Measurements from ENCODE around the gene CLP1.
"Not testable (repeated sequence)": the region's sequence is repeated elsewhere in the genome, so short reads cannot be mapped to it uniquely, and the experiment has no call there.

Gene CLP1

DNA sequence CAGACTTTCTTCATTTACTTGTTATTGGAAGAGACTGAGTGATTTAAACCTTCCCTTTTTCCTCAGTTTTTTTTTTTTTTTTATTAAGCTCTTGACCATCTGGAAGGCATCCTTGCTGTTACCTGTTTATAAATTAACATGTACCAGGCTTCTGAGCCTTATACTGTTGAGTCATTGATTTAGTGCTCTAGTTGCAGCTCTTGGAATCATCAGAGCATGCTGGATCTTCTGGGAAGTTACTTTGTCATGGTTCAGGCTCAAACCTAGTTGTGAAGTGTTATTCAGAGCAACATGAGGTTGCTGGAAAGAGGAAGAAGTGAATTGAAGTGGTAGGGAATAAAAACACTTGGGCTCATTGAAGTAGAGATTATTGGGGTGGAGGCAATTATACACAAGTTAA lies 16.7 kb downstream of the CLP1 start:
- H3K4me3 ChIP-seq (ENCODE audit: low read length), result no peak overlapping the region
- DNase-seq (ENCODE audit: low read depth), result peak; percentile 27
- TF ChIP-seq, protein P1, sequence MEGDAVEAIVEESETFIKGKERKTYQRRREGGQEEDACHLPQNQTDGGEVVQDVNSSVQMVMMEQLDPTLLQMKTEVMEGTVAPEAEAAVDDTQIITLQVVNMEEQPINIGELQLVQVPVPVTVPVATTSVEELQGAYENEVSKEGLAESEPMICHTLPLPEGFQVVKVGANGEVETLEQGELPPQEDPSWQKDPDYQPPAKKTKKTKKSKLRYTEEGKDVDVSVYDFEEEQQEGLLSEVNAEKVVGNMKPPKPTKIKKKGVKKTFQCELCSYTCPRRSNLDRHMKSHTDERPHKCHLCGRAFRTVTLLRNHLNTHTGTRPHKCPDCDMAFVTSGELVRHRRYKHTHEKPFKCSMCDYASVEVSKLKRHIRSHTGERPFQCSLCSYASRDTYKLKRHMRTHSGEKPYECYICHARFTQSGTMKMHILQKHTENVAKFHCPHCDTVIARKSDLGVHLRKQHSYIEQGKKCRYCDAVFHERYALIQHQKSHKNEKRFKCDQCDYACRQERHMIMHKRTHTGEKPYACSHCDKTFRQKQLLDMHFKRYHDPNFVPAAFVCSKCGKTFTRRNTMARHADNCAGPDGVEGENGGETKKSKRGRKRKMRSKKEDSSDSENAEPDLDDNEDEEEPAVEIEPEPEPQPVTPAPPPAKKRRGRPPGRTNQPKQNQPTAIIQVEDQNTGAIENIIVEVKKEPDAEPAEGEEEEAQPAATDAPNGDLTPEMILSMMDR (IDR thresholded peaks at IDR 0.05; ENCODE audit: insufficient read depth, low read depth, low read length, missing control alignments), result no peak

DNA sequence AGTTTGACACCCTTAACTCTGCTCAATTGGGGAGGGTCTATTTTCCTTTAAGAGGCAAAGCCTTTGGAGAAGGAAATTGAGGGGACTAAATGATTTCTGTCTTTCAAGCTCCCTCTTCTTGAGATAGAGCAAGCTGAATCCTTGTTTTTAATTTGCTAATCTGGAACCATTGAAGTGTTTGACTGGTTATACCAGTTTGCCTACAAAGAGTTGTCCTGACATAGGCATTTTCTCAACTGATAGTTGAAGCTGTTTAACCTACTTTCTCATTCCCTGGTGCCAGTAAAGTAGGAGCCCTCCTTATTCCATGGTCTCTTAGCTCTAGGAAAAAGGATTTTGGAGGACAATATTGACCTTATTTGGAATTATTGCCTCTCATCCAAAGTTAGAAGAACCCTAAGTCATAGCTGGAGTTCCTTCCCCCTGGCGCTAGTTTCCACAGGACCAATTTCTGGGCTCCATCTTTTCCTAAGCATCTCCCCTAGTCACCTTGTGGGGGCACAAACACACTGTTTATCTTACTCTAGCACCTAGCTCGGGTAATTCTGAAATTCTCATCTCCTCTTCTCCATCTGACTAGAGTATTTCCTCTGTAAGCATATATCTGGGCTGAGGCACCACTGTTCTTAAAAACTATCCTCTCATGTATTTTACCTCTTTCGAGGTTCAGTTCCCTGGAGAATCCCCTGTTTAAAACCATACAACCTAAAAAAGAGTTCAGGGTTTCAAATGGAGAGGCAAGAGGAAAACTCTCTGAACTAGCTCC lies 17.8 kb downstream of the CLP1 start:
- peak overlapping the region; percentile 19 for H3K4me3 ChIP-seq (ENCODE audit: low read length)
- TF ChIP-seq, protein P1 (IDR thresholded peaks at IDR 0.05; ENCODE audit: insufficient read depth, low read depth, low read length, missing control alignments), result no peak
- peak; percentile 71 for DNase-seq (ENCODE audit: low read depth)

- DNase-seq (ENCODE audit: low read depth), result peak; percentile 95
- H3K4me3 ChIP-seq (ENCODE audit: low read length), result no peak overlapping the region
- TF ChIP-seq, protein P1 (IDR thresholded peaks at IDR 0.05; ENCODE audit: insufficient read depth, low read depth, low read length, missing control alignments), result no peak
These were observed 21.8 kb downstream of the CLP1 start for GRCh38 chr11:57679396-57679795.

DNA sequence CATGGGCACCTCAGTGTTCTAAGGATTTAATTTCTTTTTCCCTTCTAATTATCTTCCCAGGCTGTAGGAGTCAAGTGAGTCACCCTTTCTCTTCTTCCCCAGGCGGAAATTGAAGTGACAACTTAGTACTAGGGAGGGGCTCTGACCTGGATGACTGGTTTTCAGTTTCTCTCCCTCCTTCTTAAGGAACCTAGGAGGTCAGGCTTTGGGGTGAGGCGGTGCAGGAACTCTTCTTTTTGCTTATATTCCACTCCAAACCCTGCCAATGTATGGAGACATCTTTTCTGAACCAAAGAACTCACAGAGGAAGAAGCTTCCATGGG lies 23.0 kb downstream of the CLP1 start:
- DNase-seq (ENCODE audit: low read depth), result peak; percentile 89
- peak overlapping the region; percentile 0 for H3K4me3 ChIP-seq (ENCODE audit: low read length)
- TF ChIP-seq, protein P1 (IDR thresholded peaks at IDR 0.05; ENCODE audit: insufficient read depth, low read depth, low read length, missing control alignments), result no peak

DNA sequence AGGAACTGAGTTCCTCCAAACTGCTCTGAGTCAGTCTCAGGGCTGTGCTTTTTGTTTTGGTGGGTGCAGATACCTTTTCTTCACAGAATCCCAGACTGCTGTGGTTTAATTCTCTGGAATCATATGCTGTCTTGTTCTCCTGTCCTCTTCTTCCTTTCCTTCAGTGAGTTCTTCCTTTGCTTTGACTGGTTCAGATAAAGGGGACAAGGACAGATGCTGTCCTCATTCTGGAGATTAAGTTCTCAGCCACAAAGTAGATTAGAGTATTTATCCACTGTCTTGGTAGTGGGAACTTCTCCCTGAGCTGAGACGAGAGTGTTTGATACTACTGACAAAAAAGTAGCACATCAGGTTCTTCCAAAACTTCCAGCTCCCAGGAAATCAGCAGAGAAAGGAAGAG lies 23.6 kb downstream of the CLP1 start:
- DNase-seq (ENCODE audit: low read depth), result no peak

DNA sequence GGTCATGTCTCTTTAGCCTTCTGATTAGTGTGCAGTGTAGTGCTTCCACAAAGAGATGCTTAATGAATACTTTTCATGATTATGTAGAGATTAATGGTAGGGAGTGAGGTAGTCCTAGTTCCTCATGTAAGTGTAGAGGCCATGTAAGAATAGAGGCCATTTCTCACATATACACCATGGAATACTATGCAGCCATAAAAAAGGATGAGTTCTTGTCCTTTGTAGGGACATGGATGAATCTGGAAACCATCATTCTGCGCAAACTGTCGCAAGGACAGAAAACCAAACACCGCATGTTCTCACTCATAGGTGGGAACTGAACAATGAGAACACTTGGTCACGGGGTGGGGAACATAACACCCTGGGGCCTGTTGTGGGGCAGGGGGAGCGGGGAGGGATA lies 32.9 kb downstream of the CLP1 start:
- H3K4me3 ChIP-seq (ENCODE audit: low read length); DNase-seq (ENCODE audit: low read depth): not testable (repeated sequence)

More for the DNA sequence above, 23.6 kb downstream of the CLP1 start:
- TF ChIP-seq, protein P1 (IDR thresholded peaks at IDR 0.05; ENCODE audit: insufficient read depth, low read depth, low read length, missing control alignments), result no peak
- H3K4me3 ChIP-seq (ENCODE audit: low read length), result no peak overlapping the region

GRCh38 chr11:57698843-57699365 lies 41.3 kb downstream of the CLP1 start:
- H3K4me3 ChIP-seq (ENCODE audit: low read length), result no peak overlapping the region
- TF ChIP-seq, protein P1 (IDR thresholded peaks at IDR 0.05; ENCODE audit: insufficient read depth, low read depth, low read length, missing control alignments), result no peak
- DNase-seq (ENCODE audit: low read depth), result no peak
